Astrocyte of the spinal cord (primary cell): ENCODE measurements around the gene SAMD14.

Experiments used
- DNase-seq: peaks from one replicate; pipeline ENCODE4 v3.0.0; 2011; ENCODE audit warnings: low read depth, low spot score
- H3K4me3 ChIP-seq: 2 replicates; pipeline ENCODE4 v1.5.1; 2011; ENCODE audit warnings: low read depth, mild to moderate bottlenecking, low read length, moderate library complexity
- CTCF ChIP-seq: IDR thresholded peaks from 2 replicates; pipeline ENCODE4 v1.5.1; 2012; ENCODE audit warnings: low read depth, mild to moderate bottlenecking, low read length, inconsistent platforms
- in situ Hi-C: cut with HindIII; loops from 2 replicates; pipeline ENCODE4 v1.10.0; 2017; ENCODE audit warnings: low sequenced_read_pairs

Gene SAMD14

GRCh38 chr17:50090071-50090470, 39.9 kb downstream of the SAMD14 start:
- no peak for TF ChIP-seq CTCF
- no peak overlapping the region for H3K4me3 ChIP-seq
- in situ Hi-C loops = no loop called here
- DNase-seq = no peak

GRCh38 chr17:50088952-50089825, 40.8 kb downstream of the SAMD14 start:
- in situ Hi-C loops = no loop called here
- no peak for TF ChIP-seq CTCF
- no peak overlapping the region for H3K4me3 ChIP-seq
- DNase-seq = no peak

GRCh38 chr17:50087912-50088405, 42.0 kb downstream of the SAMD14 start:
- TF ChIP-seq CTCF = no peak
- in situ Hi-C loops = no loop called here
- H3K4me3 ChIP-seq = no peak overlapping the region
- no peak for DNase-seq

GRCh38 chr17:50087246-50087911, 42.6 kb downstream of the SAMD14 start:
- in situ Hi-C loops = no loop called here
- H3K4me3 ChIP-seq = no peak overlapping the region
- TF ChIP-seq CTCF = peak; percentile 95
- DNase-seq = peak; percentile 72

GRCh38 chr17:50081757-50082156, 48.2 kb downstream of the SAMD14 start:
- in situ Hi-C loops = no loop called here
- H3K4me3 ChIP-seq = no peak overlapping the region
- no peak for TF ChIP-seq CTCF
- DNase-seq = no peak

GRCh38 chr17:50080827-50081226, 49.1 kb downstream of the SAMD14 start:
- H3K4me3 ChIP-seq = no peak overlapping the region
- in situ Hi-C loops = no loop called here
- no peak for DNase-seq
- TF ChIP-seq CTCF = no peak
